OCI-LY1 (cell line): Measurements from ENCODE around the gene CLEC3A.

Experiments used
- H2AFZ ChIP-seq: fragments of 200-600 bp; sonication (generic), shearing (Covaris generic); 2 replicates; pipeline ENCODE4 v1.6.0; 2014; ENCODE audit warnings: antibody characterized with exemption, mild to moderate bottlenecking, low read length
- H3F3A ChIP-seq: fragments of 200-600 bp; sonication (generic), shearing (Covaris generic); 2 replicates; pipeline ENCODE4 v1.6.0; 2014; ENCODE audit warnings: mild to moderate bottlenecking, antibody characterized with exemption, low read length, moderate library complexity; ENCODE audit not compliant: insufficient read depth
- H3K27ac ChIP-seq: fragments of 200-600 bp; sonication (generic); 2 replicates; pipeline ENCODE4 v1.5.1; 2014; ENCODE audit warnings: low read length, mixed run types, mild to moderate bottlenecking, low read depth; ENCODE audit not compliant: poor library complexity, severe bottlenecking
- H3K27me3 ChIP-seq: fragments of 200-600 bp; sonication (generic); 2 replicates; pipeline ENCODE4 v1.6.0; 2014; ENCODE audit warnings: antibody characterized with exemption, mild to moderate bottlenecking, low read length, moderate library complexity; ENCODE audit not compliant: insufficient read depth
- H3K36me3 ChIP-seq: fragments of 200-600 bp; sonication (generic); 2 replicates; pipeline ENCODE4 v1.6.1; 2014; ENCODE audit warnings: mild to moderate bottlenecking, antibody characterized with exemption, low read length, moderate library complexity, mixed read lengths; ENCODE audit not compliant: insufficient read depth
- H3K4me1 ChIP-seq: fragments of 200-600 bp; sonication (generic); 2 replicates; pipeline ENCODE4 v1.5.1; 2014; ENCODE audit warnings: mild to moderate bottlenecking, low read length, moderate library complexity; ENCODE audit not compliant: insufficient read depth, severe bottlenecking
- H3K4me2 ChIP-seq: fragments of 200-600 bp; sonication (generic), shearing (Covaris generic); 2 replicates; pipeline ENCODE4 v1.6.1; 2014; ENCODE audit warnings: low read length
- H3K4me3 ChIP-seq: fragments of 200-600 bp; sonication (generic); 2 replicates; pipeline ENCODE4 v1.5.1; 2014; ENCODE audit warnings: low read length, low read depth, mild to moderate bottlenecking, mixed read lengths; ENCODE audit not compliant: poor library complexity, severe bottlenecking
- H3K79me2 ChIP-seq: fragments of 200-600 bp; shearing (Covaris generic); 2 replicates; pipeline ENCODE4 v1.6.1; 2016; ENCODE audit warnings: mixed run types, low read length, mixed read lengths; ENCODE audit not compliant: insufficient read depth
- H3K9ac ChIP-seq: fragments of 200-600 bp; sonication (generic), shearing (Covaris generic); 2 replicates; pipeline ENCODE4 v1.6.1; 2014; ENCODE audit warnings: mild to moderate bottlenecking, low read length, mixed read lengths
- H3K9me2 ChIP-seq: fragments of 200-600 bp; sonication (generic), shearing (Covaris generic); 2 replicates; pipeline ENCODE4 v1.6.1; 2014; ENCODE audit warnings: low read depth, mild to moderate bottlenecking, low read length, mixed read lengths
- H3K9me3 ChIP-seq: fragments of 200-600 bp; shearing (Covaris generic); 2 replicates; pipeline ENCODE4 v1.6.1; 2014; ENCODE audit warnings: low read length, mixed read lengths
- H4K20me1 ChIP-seq: fragments of 200-600 bp; sonication (generic), shearing (Covaris generic); 2 replicates; pipeline ENCODE4 v1.6.0; 2016; ENCODE audit warnings: mild to moderate bottlenecking, low read length; ENCODE audit not compliant: insufficient read depth
- EZH2 ChIP-seq: fragments of 200-600 bp; sonication (generic), shearing (Covaris generic); IDR thresholded peaks from 2 replicates; pipeline ENCODE4 v1.8.0; 2017; ENCODE audit warnings: borderline replicate concordance, mixed run types, mild to moderate bottlenecking, antibody characterized with exemption, low read length, moderate library complexity, mixed read lengths
- TF ChIP-seq, protein P1 (sequence below): fragments of 200-600 bp; sonication (generic), shearing (Covaris generic); IDR thresholded peaks from 2 replicates; pipeline ENCODE4 v1.5.1; 2017; ENCODE audit warnings: mild to moderate bottlenecking, antibody characterized with exemption, low read length, moderate library complexity, mixed read lengths

Gene CLEC3A

DNA sequence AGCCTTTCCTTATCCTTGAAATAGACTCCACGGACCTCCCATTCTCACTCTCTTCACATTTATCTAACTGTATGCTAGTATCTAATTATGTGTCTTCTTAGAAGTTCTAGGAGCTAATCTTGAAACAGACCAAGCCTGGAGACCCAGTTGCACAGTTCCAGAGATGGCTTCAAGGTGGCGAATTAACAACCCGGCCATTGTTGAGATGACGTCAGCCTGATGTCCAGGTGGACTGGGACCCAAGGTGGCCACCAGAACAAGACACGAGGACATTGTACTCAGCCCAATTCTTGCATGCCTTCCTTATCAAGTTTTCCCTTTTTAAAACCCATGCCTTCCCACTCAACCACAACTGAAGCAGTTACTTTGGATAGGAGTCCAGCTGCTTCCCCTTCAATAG, 47.6 kb downstream of the CLEC3A start:
- Histone ChIP-seq H3K4me3 (no peak overlapping the region), H2AFZ (no peak overlapping the region), H3K4me2 (no peak overlapping the region), H3K9ac (no peak overlapping the region), H3K4me1 (no peaks in the 10 kb centered on the region), H3K36me3 (no peaks in the 10 kb centered on the region), H4K20me1 (no peaks in the 10 kb centered on the region), H3F3A (no peaks in the 10 kb centered on the region), H3K9me3 (no peaks in the 10 kb centered on the region), H3K79me2 (no peaks in the 10 kb centered on the region), H3K9me2 (no peaks in the 10 kb centered on the region), H3K27ac (no peak overlapping the region), H3K27me3 (no peaks in the 10 kb centered on the region)
- TF ChIP-seq, protein P1, sequence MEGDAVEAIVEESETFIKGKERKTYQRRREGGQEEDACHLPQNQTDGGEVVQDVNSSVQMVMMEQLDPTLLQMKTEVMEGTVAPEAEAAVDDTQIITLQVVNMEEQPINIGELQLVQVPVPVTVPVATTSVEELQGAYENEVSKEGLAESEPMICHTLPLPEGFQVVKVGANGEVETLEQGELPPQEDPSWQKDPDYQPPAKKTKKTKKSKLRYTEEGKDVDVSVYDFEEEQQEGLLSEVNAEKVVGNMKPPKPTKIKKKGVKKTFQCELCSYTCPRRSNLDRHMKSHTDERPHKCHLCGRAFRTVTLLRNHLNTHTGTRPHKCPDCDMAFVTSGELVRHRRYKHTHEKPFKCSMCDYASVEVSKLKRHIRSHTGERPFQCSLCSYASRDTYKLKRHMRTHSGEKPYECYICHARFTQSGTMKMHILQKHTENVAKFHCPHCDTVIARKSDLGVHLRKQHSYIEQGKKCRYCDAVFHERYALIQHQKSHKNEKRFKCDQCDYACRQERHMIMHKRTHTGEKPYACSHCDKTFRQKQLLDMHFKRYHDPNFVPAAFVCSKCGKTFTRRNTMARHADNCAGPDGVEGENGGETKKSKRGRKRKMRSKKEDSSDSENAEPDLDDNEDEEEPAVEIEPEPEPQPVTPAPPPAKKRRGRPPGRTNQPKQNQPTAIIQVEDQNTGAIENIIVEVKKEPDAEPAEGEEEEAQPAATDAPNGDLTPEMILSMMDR = no peak
- no peak for TF ChIP-seq EZH2

DNA sequence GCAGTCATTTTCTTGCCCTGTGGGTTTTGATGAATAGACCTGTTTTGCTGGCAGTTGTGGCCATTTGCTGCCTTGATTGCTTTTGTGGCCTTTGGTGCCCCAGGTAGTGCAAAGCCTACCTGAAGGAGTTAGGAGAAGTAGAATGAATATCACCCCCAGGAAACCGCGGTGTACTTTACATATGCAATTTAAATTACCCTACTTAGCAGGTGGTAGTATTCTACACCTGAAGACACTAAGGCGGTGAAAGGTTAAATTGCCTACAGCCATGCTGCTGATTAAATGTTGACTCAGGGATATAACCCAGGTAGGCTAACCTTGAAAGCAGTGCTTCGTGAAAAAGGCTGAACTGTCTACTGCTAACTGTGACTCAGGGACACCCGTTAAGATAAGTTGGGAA, 49.9 kb downstream of the CLEC3A start:
- H3K9me3 ChIP-seq = no peaks in the 10 kb centered on the region
- no peak overlapping the region for H3K4me2 ChIP-seq
- no peak overlapping the region for H3K4me3 ChIP-seq
- no peaks in the 10 kb centered on the region for H3K4me1 ChIP-seq
- no peak for TF ChIP-seq EZH2
- TF ChIP-seq, protein P1 = no peak
- no peak overlapping the region for H3K9ac ChIP-seq
- no peaks in the 10 kb centered on the region for H3K9me2 ChIP-seq
- no peak overlapping the region for H2AFZ ChIP-seq
- H3K27me3 ChIP-seq = no peaks in the 10 kb centered on the region
- no peak overlapping the region for H3K27ac ChIP-seq
- H3F3A ChIP-seq = no peaks in the 10 kb centered on the region
- no peaks in the 10 kb centered on the region for H4K20me1 ChIP-seq
- no peaks in the 10 kb centered on the region for H3K36me3 ChIP-seq
- H3K79me2 ChIP-seq = no peaks in the 10 kb centered on the region

GRCh38 chr16:78075800-78076199, 53.5 kb downstream of the CLEC3A start:
- no peaks in the 10 kb centered on the region for H3F3A ChIP-seq
- TF ChIP-seq, protein P1 = no peak
- no peak for TF ChIP-seq EZH2
- no peaks in the 10 kb centered on the region for H3K9me3 ChIP-seq
- no peak overlapping the region for H3K27ac ChIP-seq
- H3K4me2 ChIP-seq = no peak overlapping the region
- H3K9me2 ChIP-seq = no peaks in the 10 kb centered on the region
- H3K4me1 ChIP-seq = no peaks in the 10 kb centered on the region
- H3K79me2 ChIP-seq = no peaks in the 10 kb centered on the region
- no peak overlapping the region for H2AFZ ChIP-seq
- no peaks in the 10 kb centered on the region for H3K27me3 ChIP-seq
- no peaks in the 10 kb centered on the region for H4K20me1 ChIP-seq
- no peaks in the 10 kb centered on the region for H3K36me3 ChIP-seq
- H3K4me3 ChIP-seq = no peak overlapping the region
- H3K9ac ChIP-seq = no peak overlapping the region
